BLaER1 treated with 17β-estradiol and CSF1 and Interleukin-3, amounts not matched to agents 10 nM and 100 nM (cell line): ENCODE data around the gene KAZN.

Experiments
- H3K27ac ChIP-seq, 11 experiments: shearing (Covaris generic); formaldehyde crosslinking; 2 replicates each; pipeline ENCODE4 v1.8.1; 2022
- H3K27me3 ChIP-seq, 11 experiments: shearing (Covaris generic); formaldehyde crosslinking; 2 replicates each; pipeline ENCODE4 v1.8.1; 2022
- H3K36me3 ChIP-seq, 11 experiments: shearing (Covaris generic); formaldehyde crosslinking; 2 replicates each; pipeline ENCODE4 v1.8.1; 2022
- H3K4me1 ChIP-seq, 10 experiments: shearing (Covaris generic); formaldehyde crosslinking; 2 replicates each; pipeline ENCODE4 v1.8.1; 2022
- H3K4me2 ChIP-seq, 11 experiments: shearing (Covaris generic); formaldehyde crosslinking; 2 replicates each; pipeline ENCODE4 v1.8.1; 2022
- H3K4me3 ChIP-seq, 10 experiments: shearing (Covaris generic); formaldehyde crosslinking; 2 replicates each; pipeline ENCODE4 v1.8.1; 2022
- H3K9ac ChIP-seq, 11 experiments: shearing (Covaris generic); formaldehyde crosslinking; 2 replicates each; pipeline ENCODE4 v1.8.1; 2022
- H3K9me3 ChIP-seq, 11 experiments: shearing (Covaris generic); formaldehyde crosslinking; replicated peaks in 1 of 11; 2 replicates each; pipeline ENCODE4 v1.8.1; 2022
- H4K20me1 ChIP-seq, 11 experiments: shearing (Covaris generic); formaldehyde crosslinking; 2 replicates each; pipeline ENCODE4 v1.8.1; 2022
- Cebpa-rat ChIP-seq, 11 experiments: shearing (Covaris generic); IDR thresholded peaks; 2 replicates each; pipeline ENCODE4 v1.8.1; 2022

The KAZN gene

DNA sequence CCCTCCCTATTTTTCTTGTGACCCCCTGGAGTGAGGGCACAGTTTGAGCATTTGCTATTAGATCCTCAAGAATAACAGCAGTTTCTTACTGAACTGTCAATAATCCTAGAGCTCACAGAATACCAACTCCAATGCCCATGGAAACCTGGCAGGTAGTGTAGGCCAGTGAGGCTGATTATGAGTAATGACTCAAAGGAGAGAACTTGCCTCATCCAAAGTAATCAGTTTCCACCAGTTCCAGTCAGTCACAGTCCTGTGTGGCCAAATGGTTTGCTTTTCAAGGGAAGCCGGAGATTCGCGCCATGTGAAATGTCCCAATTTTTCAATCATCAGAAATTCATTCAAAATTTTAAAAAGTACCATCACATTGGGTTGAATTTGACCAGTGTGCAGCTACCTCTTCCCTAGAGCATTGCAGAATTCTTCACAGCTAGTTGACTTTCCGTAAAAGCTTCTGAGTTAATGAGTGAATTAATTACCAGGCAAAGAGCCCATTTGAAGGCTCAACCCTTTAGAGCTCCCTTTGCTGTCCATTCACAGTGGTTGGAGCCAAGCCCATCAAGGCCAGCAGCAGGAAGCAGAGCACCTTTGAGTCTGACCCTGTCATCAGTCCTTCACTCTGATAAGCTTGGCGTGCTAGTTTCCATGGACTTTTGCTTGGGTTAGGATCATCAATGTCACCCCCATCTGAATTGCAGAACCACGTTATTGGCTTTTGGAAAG lies 170.3 kb downstream of the KAZN start:
- peaks cover 0 to 13% (median 2%) of the 10 kb centered on the region in 10 experiments; a peak in 6 of 20 replicates for H3K4me1 ChIP-seq

DNA sequence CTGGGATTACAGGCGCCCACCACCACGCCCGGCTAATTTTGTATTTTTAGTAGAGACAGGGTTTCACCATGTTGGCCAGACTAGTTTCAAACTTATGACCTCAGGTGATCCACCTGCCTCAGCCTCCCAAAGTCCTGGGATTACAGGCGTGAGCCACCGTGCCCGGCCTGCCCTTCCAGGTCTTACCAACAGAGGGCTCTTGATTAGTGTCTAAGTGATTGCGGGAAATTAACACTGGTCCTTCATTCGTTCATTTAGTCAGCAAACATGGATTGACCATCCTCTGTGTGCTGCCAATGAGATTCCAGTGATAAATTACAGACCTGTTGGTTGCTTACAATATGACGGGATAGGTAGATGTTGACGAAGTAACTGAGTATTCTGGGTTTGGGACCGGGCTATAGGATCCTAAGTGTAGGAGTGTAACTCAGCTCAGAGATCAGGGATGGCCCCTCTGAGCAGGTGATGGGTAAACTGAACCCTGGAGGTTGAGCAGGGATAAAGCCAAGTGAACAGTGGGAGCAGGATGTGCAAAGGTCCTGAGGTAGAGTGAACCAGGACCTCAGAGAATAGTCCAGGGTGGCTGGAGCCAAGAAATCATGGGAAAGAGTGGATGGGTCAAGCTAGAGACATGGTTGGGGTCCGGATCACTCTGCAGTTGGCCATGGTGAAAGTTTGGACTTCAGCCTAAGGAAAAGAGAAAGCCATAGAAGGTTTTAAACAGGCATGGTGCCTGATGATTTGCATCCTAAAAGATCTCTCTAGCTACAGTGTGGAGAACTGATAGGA lies 171.2 kb downstream of the KAZN start:
- Histone ChIP-seq H4K20me1 (no peaks in the 10 kb centered on the region), H3K4me1 (peaks cover 0 to 13% (median 2%) of the 10 kb centered on the region in 10 experiments; a peak in 6 of 20 replicates), H3K27me3 (no peaks in the 10 kb centered on the region), H3K4me3 (no peak overlapping the region), H3K27ac (no peak overlapping the region), H3K36me3 (no peaks in the 10 kb centered on the region), H3K9me3 (no peaks in the 10 kb centered on the region; a peak in 1 of 22 replicates), H3K9ac (no peak overlapping the region), H3K4me2 (no peak overlapping the region)
- TF ChIP-seq Cebpa-rat (IDR thresholded peaks at IDR 0.05): no peak

More for the DNA sequence above, 170.3 kb downstream of the KAZN start:
- Histone ChIP-seq H4K20me1 (no peaks in the 10 kb centered on the region), H3K9me3 (no peaks in the 10 kb centered on the region; a peak in 1 of 22 replicates), H3K9ac (no peak overlapping the region), H3K27me3 (no peaks in the 10 kb centered on the region), H3K4me3 (no peak overlapping the region), H3K36me3 (no peaks in the 10 kb centered on the region), H3K27ac (no peak overlapping the region), H3K4me2 (no peak overlapping the region)
- TF ChIP-seq Cebpa-rat (IDR thresholded peaks at IDR 0.05): no peak

DNA sequence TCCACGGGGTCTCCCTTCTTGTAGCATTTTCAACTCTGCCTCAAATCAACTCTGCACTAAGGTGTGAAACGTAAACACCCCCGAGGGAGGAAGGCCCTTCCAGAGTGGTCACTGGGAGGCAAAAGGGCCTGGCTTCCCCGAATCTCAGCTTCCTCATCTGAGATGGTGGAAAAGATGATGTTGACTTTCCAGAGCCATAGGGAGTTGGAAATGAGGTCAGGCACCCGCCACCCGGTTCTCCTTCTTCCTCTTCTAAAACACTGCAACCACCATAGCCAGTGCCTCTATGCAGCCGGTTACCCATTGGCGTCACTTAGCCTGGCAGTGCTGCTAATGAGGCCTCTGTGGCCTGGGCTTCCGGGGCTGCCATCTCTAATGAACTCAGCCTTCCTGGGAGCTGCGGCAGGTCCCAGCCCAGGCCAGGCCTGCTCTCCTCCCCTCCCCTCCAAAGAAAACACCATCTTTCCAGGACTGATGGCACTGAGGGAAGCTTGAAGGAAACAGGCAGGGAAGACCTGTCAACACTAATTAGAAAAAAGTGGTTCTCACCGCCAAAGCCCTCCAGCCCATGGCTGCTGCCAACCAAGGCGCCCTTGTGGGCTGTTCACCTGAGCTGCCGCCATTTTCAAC lies 175.0 kb downstream of the KAZN start:
- H3K27me3 ChIP-seq: no peaks in the 10 kb centered on the region
- no peak overlapping the region for H3K4me2 ChIP-seq
- no peaks in the 10 kb centered on the region for H4K20me1 ChIP-seq
- H3K9me3 ChIP-seq: peaks cover 0 to 20% (median 5%) of the 10 kb centered on the region in 11 experiments; a peak in 11 of 22 replicates
- H3K4me1 ChIP-seq: peaks cover 14 to 31% (median 24%) of the 10 kb centered on the region in 10 experiments
- no peak overlapping the region for H3K27ac ChIP-seq
- no peak overlapping the region for H3K4me3 ChIP-seq
- H3K9ac ChIP-seq: no peak overlapping the region
- TF ChIP-seq Cebpa-rat (IDR thresholded peaks at IDR 0.05): no peak
- H3K36me3 ChIP-seq: no peaks in the 10 kb centered on the region

DNA sequence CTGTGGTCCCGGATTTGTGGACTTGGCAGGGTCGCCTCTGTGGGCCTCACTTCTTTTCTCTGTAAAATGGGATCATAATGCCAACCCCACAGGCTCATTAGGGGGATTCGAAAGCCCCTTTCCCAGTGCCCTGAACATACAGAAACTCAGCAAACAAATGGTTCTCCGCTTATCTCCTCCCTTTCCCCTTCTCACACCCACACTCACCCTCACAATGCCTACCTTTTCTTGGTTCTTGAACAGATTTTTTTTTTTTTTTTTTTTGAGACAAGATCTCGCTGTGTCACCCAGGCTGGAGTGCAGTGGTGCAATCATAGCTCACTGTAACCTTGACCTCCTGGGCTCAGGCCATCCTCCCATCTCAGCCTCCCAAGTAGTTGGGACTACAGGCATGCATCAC lies 175.7 kb downstream of the KAZN start:
- Histone ChIP-seq H3K4me2 (no peak overlapping the region), H3K4me1 (peaks cover 18 to 38% (median 31%) of the 10 kb centered on the region in 10 experiments), H3K4me3 (no peak overlapping the region), H3K36me3 (no peaks in the 10 kb centered on the region), H4K20me1 (no peaks in the 10 kb centered on the region), H3K9ac (no peak overlapping the region), H3K27ac (no peak overlapping the region), H3K9me3 (peaks cover 0 to 20% (median 5%) of the 10 kb centered on the region in 11 experiments; a peak in 11 of 22 replicates), H3K27me3 (no peaks in the 10 kb centered on the region)
- no peak for TF ChIP-seq Cebpa-rat (IDR thresholded peaks at IDR 0.05)

DNA sequence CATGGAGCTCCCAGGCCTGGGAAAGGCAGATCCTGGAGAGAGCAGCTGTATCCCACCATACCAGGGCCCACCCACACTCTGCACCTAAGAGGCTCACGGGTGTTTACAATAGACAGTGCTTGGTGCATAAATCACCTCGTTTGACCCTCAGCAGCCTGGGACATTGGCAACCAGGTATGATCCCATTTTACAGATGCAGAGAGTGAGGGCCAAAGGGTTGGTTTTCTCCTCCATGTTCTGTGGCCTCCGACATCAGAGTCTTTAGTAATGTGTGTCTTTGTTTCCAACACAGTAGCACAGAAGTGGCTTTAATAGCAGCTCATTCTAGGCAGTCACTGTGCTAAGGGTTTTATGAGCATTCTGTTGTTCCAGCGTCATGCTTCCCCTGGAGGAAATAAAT lies 176.5 kb downstream of the KAZN start:
- 0 out of 22 replicates have a peak overlapping the region, but pooled peaks of 1 of the 11 experiments have one; percentile 13 for H3K4me2 ChIP-seq
- H3K36me3 ChIP-seq: no peaks in the 10 kb centered on the region
- H3K4me3 ChIP-seq: no peak overlapping the region
- no peak overlapping the region for H3K27ac ChIP-seq
- H3K9me3 ChIP-seq: peaks cover 0 to 20% (median 5%) of the 10 kb centered on the region in 11 experiments; a peak in 10 of 22 replicates
- H3K27me3 ChIP-seq: no peaks in the 10 kb centered on the region
- H3K9ac ChIP-seq: no peak overlapping the region
- no peak for TF ChIP-seq Cebpa-rat (IDR thresholded peaks at IDR 0.05)
- no peaks in the 10 kb centered on the region for H4K20me1 ChIP-seq
- peaks cover 18 to 46% (median 37%) of the 10 kb centered on the region in 10 experiments for H3K4me1 ChIP-seq

DNA sequence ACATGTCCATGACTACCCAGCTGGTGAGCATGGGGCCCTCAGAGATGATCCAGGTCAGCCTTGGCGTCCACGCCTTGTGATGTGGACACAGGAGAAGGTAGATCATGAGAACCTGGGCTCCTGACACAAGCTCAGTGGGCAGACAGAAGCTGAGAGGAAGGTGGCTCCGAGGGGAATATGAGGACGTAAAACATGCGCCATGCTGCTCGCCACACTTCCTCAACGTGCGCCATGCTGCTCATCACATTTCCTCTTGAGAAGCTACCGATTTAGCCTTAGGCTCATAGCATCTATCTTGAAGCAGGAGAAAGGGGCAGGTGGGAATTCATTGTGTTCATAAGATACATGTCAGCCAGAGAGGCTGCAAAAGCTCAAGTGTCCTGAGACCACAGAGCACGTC lies 176.9 kb downstream of the KAZN start:
- Histone ChIP-seq H3K4me1 (peaks cover 18 to 51% (median 41%) of the 10 kb centered on the region in 10 experiments), H3K27ac (no peak overlapping the region), H3K4me3 (no peak overlapping the region), H3K9me3 (peaks cover 0 to 20% (median 5%) of the 10 kb centered on the region in 11 experiments; a peak in 10 of 22 replicates), H4K20me1 (no peaks in the 10 kb centered on the region), H3K4me2 (peak overlapping the region in 2 of 11 experiments; percentile 13 to 25; a peak in 1 of 22 replicates), H3K36me3 (no peaks in the 10 kb centered on the region), H3K27me3 (no peaks in the 10 kb centered on the region), H3K9ac (no peak overlapping the region)
- TF ChIP-seq Cebpa-rat (IDR thresholded peaks at IDR 0.05): no peak

DNA sequence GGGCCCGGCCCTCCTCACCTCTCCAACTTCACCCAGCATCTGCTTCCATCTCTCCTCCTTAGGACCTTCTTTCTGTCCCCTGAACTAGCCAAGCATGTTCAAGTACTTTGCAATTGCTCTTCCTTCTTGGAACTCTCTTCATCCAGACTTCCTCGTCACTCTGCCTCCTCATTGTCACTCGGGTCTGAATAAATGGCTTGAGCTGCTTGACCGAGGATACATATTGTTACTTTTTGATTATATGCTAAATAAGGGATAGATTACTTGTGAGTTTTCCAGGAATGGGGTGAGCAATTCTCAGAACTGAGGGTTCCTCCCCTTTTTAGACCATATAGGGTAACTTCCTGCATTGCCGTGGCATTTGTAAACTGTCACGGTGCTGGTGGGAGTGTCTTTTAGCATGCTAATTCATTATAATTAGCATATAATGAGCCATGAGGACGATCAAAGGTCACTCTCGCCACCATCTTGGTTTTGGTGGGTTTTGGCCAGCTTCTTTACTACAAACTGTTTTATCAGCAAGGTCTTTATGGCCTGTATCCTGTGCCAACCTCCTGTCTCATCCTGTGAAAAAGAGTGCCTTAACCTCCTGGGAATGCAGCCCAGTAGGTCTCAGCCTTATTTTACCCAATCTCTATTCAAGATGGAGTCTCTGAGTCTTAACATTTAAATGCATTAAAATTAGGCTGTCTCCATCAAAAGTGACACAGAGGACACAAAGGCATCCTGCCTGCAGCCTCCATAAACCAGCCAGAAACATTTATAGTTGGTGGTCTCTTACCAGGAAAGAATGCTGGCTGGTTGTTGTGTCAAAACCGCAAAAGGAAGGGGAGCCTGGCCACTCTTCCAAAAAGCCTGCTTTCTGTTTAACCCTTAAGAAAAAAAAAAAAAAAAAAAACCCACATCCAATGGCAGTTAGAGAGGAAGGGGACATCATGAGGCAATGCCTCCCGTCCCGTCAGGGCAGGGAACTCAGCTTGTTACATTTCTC lies 179.3 kb downstream of the KAZN start:
- no peaks in the 10 kb centered on the region for H4K20me1 ChIP-seq
- H3K36me3 ChIP-seq: no peaks in the 10 kb centered on the region
- peak overlapping the region; percentile 43 to 92 (median 79) for H3K4me2 ChIP-seq
- peak overlapping the region in 2 of 10 experiments; percentile 3 to 28; a peak in 1 of 20 replicates for H3K4me3 ChIP-seq
- H3K9me3 ChIP-seq: peaks cover 0 to 20% (median 5%) of the 10 kb centered on the region in 11 experiments; a peak in 10 of 22 replicates
- no peaks in the 10 kb centered on the region for H3K27me3 ChIP-seq
- peaks cover 18 to 62% (median 50%) of the 10 kb centered on the region in 10 experiments for H3K4me1 ChIP-seq
- peak overlapping the region in 9 of 11 experiments; percentile 14 to 88 (median 79); a peak in 17 of 22 replicates for H3K27ac ChIP-seq
- TF ChIP-seq Cebpa-rat (IDR thresholded peaks at IDR 0.05): peak in 4 of 11 experiments; percentile 23 to 44 (median 34); a peak in 1 of 22 replicates
- H3K9ac ChIP-seq: peak overlapping the region in 8 of 11 experiments; percentile 43 to 73 (median 58); a peak in 14 of 22 replicates

DNA sequence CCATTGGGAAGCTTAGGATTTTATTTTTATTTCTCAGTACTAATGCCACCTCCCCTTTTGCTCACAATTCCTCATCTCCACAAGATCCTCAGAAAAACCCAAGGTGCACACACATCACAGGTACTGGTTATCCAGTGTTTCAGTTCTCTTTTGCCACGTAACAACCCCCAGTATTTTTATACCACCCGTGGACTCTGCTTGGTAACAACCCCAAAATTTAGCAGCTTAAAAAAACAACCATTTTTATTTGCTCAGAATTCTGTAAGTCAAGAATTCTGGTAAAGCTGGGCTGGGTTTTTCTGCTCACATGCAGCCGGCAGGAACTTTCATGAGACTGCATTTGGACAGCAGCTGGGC lies 180.0 kb downstream of the KAZN start:
- Histone ChIP-seq H3K4me2 (peak overlapping the region; percentile 43 to 92 (median 79); a peak in 21 of 22 replicates), H3K27ac (peak overlapping the region in 8 of 11 experiments; percentile 70 to 88 (median 80); a peak in 16 of 22 replicates), H3K4me1 (peaks cover 18 to 68% (median 55%) of the 10 kb centered on the region in 10 experiments), H3K4me3 (0 out of 20 replicates have a peak overlapping the region, but pooled peaks of 1 of the 10 experiments have one; percentile 17), H3K36me3 (no peaks in the 10 kb centered on the region), H3K9ac (peak overlapping the region in 8 of 11 experiments; percentile 43 to 73 (median 58); a peak in 14 of 22 replicates), H3K9me3 (peaks cover 0 to 20% (median 5%) of the 10 kb centered on the region in 11 experiments; a peak in 10 of 22 replicates), H3K27me3 (no peaks in the 10 kb centered on the region), H4K20me1 (no peaks in the 10 kb centered on the region)
- no peak for TF ChIP-seq Cebpa-rat (IDR thresholded peaks at IDR 0.05)
